ENCODE measurements around the gene ZDHHC9. TPM values are rescaled to one million over a fixed set of nuclear protein-coding genes. Genes with fewer than 3 reads are reported as not detected.

ZDHHC9 gene
- total RNA-seq, 1 experiment from 2014 or later: 60.8 TPM

GRCh38 chrX:129781134-129781672 lies 62.5 kb downstream of the ZDHHC9 start:
- Mint-ChIP-seq H3K4me3 (ENCODE audit: low read depth, unreplicated experiment) (no peak overlapping the region), H3K36me3 (ENCODE audit: insufficient read depth, unreplicated experiment) (no peaks in the 10 kb centered on the region), H3K4me1 (ENCODE audit: low read depth, unreplicated experiment) (peaks cover 10% of the 10 kb centered on the region), H3K9me3 (ENCODE audit: low read depth, unreplicated experiment) (no peaks in the 10 kb centered on the region), H3K27me3 (ENCODE audit: unreplicated experiment) (peaks cover 16% of the 10 kb centered on the region), H3K27ac (ENCODE audit: unreplicated experiment) (no peak overlapping the region)
- intact Hi-C loops (cut with micrococcal nuclease; ENCODE audit: unreplicated experiment): no loop called here
- CTCF ChIA-PET: no interaction called here
- no TSS peak for BruUV-seq (replicated peaks)
- TF ChIP-seq, protein P1, sequence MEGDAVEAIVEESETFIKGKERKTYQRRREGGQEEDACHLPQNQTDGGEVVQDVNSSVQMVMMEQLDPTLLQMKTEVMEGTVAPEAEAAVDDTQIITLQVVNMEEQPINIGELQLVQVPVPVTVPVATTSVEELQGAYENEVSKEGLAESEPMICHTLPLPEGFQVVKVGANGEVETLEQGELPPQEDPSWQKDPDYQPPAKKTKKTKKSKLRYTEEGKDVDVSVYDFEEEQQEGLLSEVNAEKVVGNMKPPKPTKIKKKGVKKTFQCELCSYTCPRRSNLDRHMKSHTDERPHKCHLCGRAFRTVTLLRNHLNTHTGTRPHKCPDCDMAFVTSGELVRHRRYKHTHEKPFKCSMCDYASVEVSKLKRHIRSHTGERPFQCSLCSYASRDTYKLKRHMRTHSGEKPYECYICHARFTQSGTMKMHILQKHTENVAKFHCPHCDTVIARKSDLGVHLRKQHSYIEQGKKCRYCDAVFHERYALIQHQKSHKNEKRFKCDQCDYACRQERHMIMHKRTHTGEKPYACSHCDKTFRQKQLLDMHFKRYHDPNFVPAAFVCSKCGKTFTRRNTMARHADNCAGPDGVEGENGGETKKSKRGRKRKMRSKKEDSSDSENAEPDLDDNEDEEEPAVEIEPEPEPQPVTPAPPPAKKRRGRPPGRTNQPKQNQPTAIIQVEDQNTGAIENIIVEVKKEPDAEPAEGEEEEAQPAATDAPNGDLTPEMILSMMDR (IDR thresholded peaks at IDR 0.05; ENCODE audit: unreplicated experiment): no peak
- no peak for DNase-seq

DNA sequence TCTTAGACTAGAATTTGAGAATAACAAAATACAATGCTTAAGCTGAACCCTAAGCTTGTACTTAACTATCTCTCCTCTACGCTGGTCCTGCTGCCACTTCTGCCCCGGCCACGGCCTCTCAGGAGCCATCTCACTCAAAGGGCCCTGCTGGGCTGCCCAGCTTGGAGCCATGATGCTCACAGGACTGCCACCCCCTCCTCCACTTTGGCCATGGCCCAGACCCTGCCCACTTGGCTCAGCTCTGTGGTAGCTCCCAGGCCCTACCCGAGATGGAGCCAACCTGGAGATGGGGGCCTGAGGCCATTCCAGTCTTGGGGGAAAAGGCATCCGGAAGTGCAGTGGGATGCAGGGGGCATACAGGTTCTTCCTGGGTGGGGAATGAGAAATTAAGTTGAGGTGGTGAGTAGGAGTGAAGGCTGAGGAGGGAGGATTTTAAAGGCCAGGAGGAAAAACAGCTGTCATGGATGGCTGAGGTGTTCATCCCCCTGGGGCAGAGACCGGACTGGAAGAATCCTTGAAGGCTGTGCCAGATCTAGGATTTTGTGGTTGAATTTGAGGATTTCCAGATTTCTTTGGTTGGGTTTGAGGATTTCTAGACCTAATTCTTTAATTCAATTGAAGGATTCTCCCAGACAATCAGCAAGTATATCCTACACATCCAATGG lies 63.1 kb downstream of the ZDHHC9 start:
- TF ChIP-seq, protein P1 (IDR thresholded peaks at IDR 0.05; ENCODE audit: unreplicated experiment): no peak
- CTCF ChIA-PET: no interaction called here
- peaks cover 16% of the 10 kb centered on the region for H3K27me3 Mint-ChIP-seq (ENCODE audit: unreplicated experiment)

DNA sequence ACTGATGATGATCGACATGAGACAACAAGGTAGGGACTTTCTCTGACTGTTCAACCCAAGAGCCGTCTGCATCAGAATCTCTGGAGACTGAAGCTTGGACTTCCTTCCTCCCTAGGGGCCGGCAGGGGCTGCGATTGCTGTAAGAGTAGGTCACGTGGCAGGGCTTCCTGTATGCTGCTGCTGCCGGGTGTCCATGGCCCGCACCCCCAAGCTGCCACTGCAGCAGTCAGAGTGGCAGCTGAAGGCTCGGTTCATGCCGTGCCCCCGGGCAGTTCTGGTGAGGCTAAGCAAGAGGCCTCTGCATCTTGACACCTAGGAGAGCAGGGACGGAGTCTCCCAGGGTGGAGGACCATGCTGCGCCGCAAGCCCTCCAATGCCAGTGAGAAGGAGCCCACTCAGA lies 63.9 kb downstream of the ZDHHC9 start, which contains the start of gene SASH3:
Gene SASH3, plus strand, starts transcription at position 203 of the 400 bp plus-strand sequence. Its CDS starts 149 bp downstream, at position 352.
- Mint-ChIP-seq H3K4me3 (ENCODE audit: low read depth, unreplicated experiment) (no peak within 1 kb of the TSS), H3K27ac (ENCODE audit: unreplicated experiment) (no peak within 1 kb of the TSS), H3K36me3 (ENCODE audit: insufficient read depth, unreplicated experiment) (no peaks in the 10 kb centered on the region), H3K4me1 (ENCODE audit: low read depth, unreplicated experiment) (peaks cover 10% of the 10 kb centered on the region), H3K27me3 (ENCODE audit: unreplicated experiment) (peaks cover 16% of the 10 kb centered on the region), H3K9me3 (ENCODE audit: low read depth, unreplicated experiment) (no peaks in the 10 kb centered on the region)
- no TSS peak for BruUV-seq (replicated peaks)
- TF ChIP-seq, protein P1 (IDR thresholded peaks at IDR 0.05; ENCODE audit: unreplicated experiment): no peak
- CTCF ChIA-PET: no interaction called here
- intact Hi-C loops (cut with micrococcal nuclease; ENCODE audit: unreplicated experiment): no loop called here
- no peak for DNase-seq

More for the DNA sequence above, 63.1 kb downstream of the ZDHHC9 start:
- Mint-ChIP-seq H3K36me3 (ENCODE audit: insufficient read depth, unreplicated experiment) (no peaks in the 10 kb centered on the region), H3K4me1 (ENCODE audit: low read depth, unreplicated experiment) (peaks cover 10% of the 10 kb centered on the region), H3K27ac (ENCODE audit: unreplicated experiment) (no peak overlapping the region), H3K9me3 (ENCODE audit: low read depth, unreplicated experiment) (no peaks in the 10 kb centered on the region), H3K4me3 (ENCODE audit: low read depth, unreplicated experiment) (no peak overlapping the region)
- intact Hi-C loops (cut with micrococcal nuclease; ENCODE audit: unreplicated experiment): no loop called here
- DNase-seq: no peak
- BruUV-seq (replicated peaks): no TSS peak

GRCh38 chrX:129779086-129779672 lies 64.5 kb downstream of the ZDHHC9 start:
- no peaks in the 10 kb centered on the region for H3K36me3 Mint-ChIP-seq (ENCODE audit: insufficient read depth, unreplicated experiment)
- peaks cover 16% of the 10 kb centered on the region for H3K27me3 Mint-ChIP-seq (ENCODE audit: unreplicated experiment)
- TF ChIP-seq, protein P1 (IDR thresholded peaks at IDR 0.05; ENCODE audit: unreplicated experiment): no peak
- intact Hi-C loops (cut with micrococcal nuclease; ENCODE audit: unreplicated experiment): no loop called here
- H3K4me3 Mint-ChIP-seq (ENCODE audit: low read depth, unreplicated experiment): no peak overlapping the region
- CTCF ChIA-PET: no interaction called here
- H3K4me1 Mint-ChIP-seq (ENCODE audit: low read depth, unreplicated experiment): peaks cover 10% of the 10 kb centered on the region
- H3K9me3 Mint-ChIP-seq (ENCODE audit: low read depth, unreplicated experiment): no peaks in the 10 kb centered on the region
- BruUV-seq (replicated peaks): no TSS peak
- no peak for DNase-seq
- no peak overlapping the region for H3K27ac Mint-ChIP-seq (ENCODE audit: unreplicated experiment)

Data from Calu3 (cell line).